H9 (cell line): ENCODE measurements around the gene MLLT3. TPM values are rescaled to one million over a fixed set of nuclear protein-coding genes. Genes with fewer than 3 reads are reported as not detected.

Experiments used
- DNase-seq: peaks from one replicate; pipeline ENCODE4 v3.0.0-alpha.2; 2017
- H2AFZ ChIP-seq: one replicate; pipeline ENCODE4 v1.6.1; 2013; ENCODE audit warnings: mild to moderate bottlenecking, low read length, control low read depth, moderate library complexity
- H2AK5ac ChIP-seq: 2 replicates; pipeline ENCODE4 v1.6.1; 2013; ENCODE audit warnings: low read length, control low read depth, mixed read lengths; ENCODE audit not compliant: insufficient read length
- H2BK120ac ChIP-seq: one replicate; pipeline ENCODE4 v1.6.1; 2013; ENCODE audit warnings: low read depth, mild to moderate bottlenecking, low read length, control low read depth, inconsistent platforms; ENCODE audit not compliant: poor library complexity, severe bottlenecking
- H2BK12ac ChIP-seq: 2 replicates; pipeline ENCODE4 v1.6.1; 2013; ENCODE audit warnings: low read length, control low read depth, mixed read lengths, low read depth; ENCODE audit not compliant: insufficient read length
- H2BK15ac ChIP-seq: 2 replicates; pipeline ENCODE4 v1.6.1; 2013; ENCODE audit warnings: low read depth, low read length, control low read depth
- H2BK20ac ChIP-seq: one replicate; pipeline ENCODE4 v1.6.1; 2013; ENCODE audit warnings: low read depth, mild to moderate bottlenecking, low read length, control low read depth, inconsistent platforms; ENCODE audit not compliant: poor library complexity, severe bottlenecking
- H2BK5ac ChIP-seq: 2 replicates; pipeline ENCODE4 v1.6.1; 2013; ENCODE audit warnings: low read length, control low read depth, mixed read lengths; ENCODE audit not compliant: insufficient read length
- H3K14ac ChIP-seq: 2 replicates; pipeline ENCODE4 v1.6.1; 2013; ENCODE audit warnings: low read length, control low read depth; ENCODE audit not compliant: insufficient read depth
- H3K18ac ChIP-seq: 2 replicates; pipeline ENCODE4 v1.6.1; 2013; ENCODE audit warnings: low read depth, mild to moderate bottlenecking, mixed read lengths, low read length, control low read depth; ENCODE audit not compliant: insufficient read length
- H3K23ac ChIP-seq: 2 replicates; pipeline ENCODE4 v1.6.1; 2013; ENCODE audit warnings: low read length, control low read depth, mixed read lengths, low read depth; ENCODE audit not compliant: insufficient read length
- H3K23me2 ChIP-seq: 2 replicates; pipeline ENCODE4 v1.6.1; 2013; ENCODE audit warnings: low read depth, mild to moderate bottlenecking, mixed read lengths, low read length, control low read depth; ENCODE audit not compliant: insufficient read length, poor library complexity, severe bottlenecking
- H3K27ac ChIP-seq: 2 replicates; pipeline ENCODE4 v1.5.1; 2013; ENCODE audit warnings: low read length, control low read depth, mixed read lengths, low read depth; ENCODE audit not compliant: insufficient read length
- H3K27me3 ChIP-seq: 2 replicates; pipeline ENCODE4 v1.6.1; 2013; ENCODE audit warnings: low read length, control low read depth, inconsistent platforms; ENCODE audit not compliant: insufficient read depth
- H3K4ac ChIP-seq: 2 replicates; pipeline ENCODE4 v1.6.1; 2013; ENCODE audit warnings: low read depth, mild to moderate bottlenecking, control low read depth, inconsistent platforms, low read length, moderate library complexity
- H3K4me1 ChIP-seq: 2 replicates; pipeline ENCODE4 v1.6.1; 2013; ENCODE audit warnings: low read length, control low read depth, inconsistent platforms; ENCODE audit not compliant: insufficient read depth
- H3K4me2 ChIP-seq: 2 replicates; pipeline ENCODE4 v1.6.1; 2013; ENCODE audit warnings: low read length, control low read depth, mixed read lengths; ENCODE audit not compliant: insufficient read length, insufficient read depth
- H3K56ac ChIP-seq: 2 replicates; pipeline ENCODE4 v1.6.1; 2013; ENCODE audit warnings: low read depth, mild to moderate bottlenecking, mixed read lengths, low read length, control low read depth; ENCODE audit not compliant: insufficient read length
- H3K79me1 ChIP-seq: 2 replicates; pipeline ENCODE4 v1.6.1; 2013; ENCODE audit warnings: low read depth, mild to moderate bottlenecking, moderate library complexity, low read length, control low read depth, inconsistent platforms; ENCODE audit not compliant: insufficient read depth, poor library complexity, severe bottlenecking
- H3K79me2 ChIP-seq: 2 replicates; pipeline ENCODE4 v1.6.1; 2013; ENCODE audit warnings: low read length, control low read depth, inconsistent platforms; ENCODE audit not compliant: insufficient read depth
- H3K9ac ChIP-seq: 2 replicates; pipeline ENCODE4 v1.6.1; 2013; ENCODE audit warnings: low read length, control low read depth, mixed read lengths; ENCODE audit not compliant: insufficient read length; ENCODE audit errors: extremely low read depth
- H3K9me3 ChIP-seq: one replicate; pipeline ENCODE4 v1.6.1; 2013; ENCODE audit warnings: low read depth, low read length, inconsistent platforms; ENCODE audit not compliant: control insufficient read depth
- H3T11ph ChIP-seq: one replicate; pipeline ENCODE4 v1.6.1; 2013; ENCODE audit warnings: mild to moderate bottlenecking, low read length, control low read depth, inconsistent platforms
- H4K20me1 ChIP-seq: one replicate; pipeline ENCODE4 v1.6.1; 2013; ENCODE audit not compliant: control insufficient read depth, insufficient read length, insufficient read depth
- H4K5ac ChIP-seq: 2 replicates; pipeline ENCODE4 v1.6.1; 2013; ENCODE audit warnings: low read depth, mild to moderate bottlenecking, mixed read lengths, low read length, control low read depth; ENCODE audit not compliant: insufficient read length
- H4K8ac ChIP-seq: replicated peaks from 2 replicates; pipeline ENCODE4 v1.6.1; 2013; ENCODE audit warnings: low read length, control low read depth, mixed read lengths, low read depth; ENCODE audit not compliant: insufficient read length
- H4K91ac ChIP-seq: 2 replicates; pipeline ENCODE4 v1.6.1; 2013; ENCODE audit warnings: low read depth, mild to moderate bottlenecking, moderate library complexity, mixed read lengths, low read length, control low read depth; ENCODE audit not compliant: insufficient read length
- H3K27ac Mint-ChIP-seq, 3 experiments: 2 replicates in 2 of 3; 3 replicates in 1 of 3; pipeline ENCODE4 v1.8.0; 2020 to 2021; ENCODE audit warnings: mixed read lengths in 3 of 3, mild to moderate bottlenecking in 1 of 3, moderate library complexity in 1 of 3
- H3K27me3 Mint-ChIP-seq: 2 replicates; pipeline ENCODE4 v1.8.0; 2021; ENCODE audit warnings: low read depth, mild to moderate bottlenecking, moderate library complexity, mixed read lengths
- H3K36me3 Mint-ChIP-seq, 3 experiments: 2 replicates in 2 of 3; 3 replicates in 1 of 3; pipeline ENCODE4 v1.8.0; 2020 to 2021; ENCODE audit warnings: low read depth in 3 of 3, mixed read lengths in 3 of 3; ENCODE audit not compliant: insufficient read depth in 1 of 3
- H3K4me1 Mint-ChIP-seq, 2 experiments: 2 replicates each; pipeline ENCODE4 v1.8.0; 2020; ENCODE audit warnings: mixed read lengths in 2 of 2
- H3K4me3 Mint-ChIP-seq, 2 experiments: 2 replicates in 1 of 2; 3 replicates in 1 of 2; pipeline ENCODE4 v1.8.0; 2020 to 2021; ENCODE audit warnings: mild to moderate bottlenecking in 2 of 2, mixed read lengths in 2 of 2, moderate library complexity in 1 of 2
- H3K9me3 Mint-ChIP-seq, 2 experiments: 2 replicates in 1 of 2; 3 replicates in 1 of 2; pipeline ENCODE4 v1.8.0; 2020; ENCODE audit warnings: mild to moderate bottlenecking in 2 of 2, mixed read lengths in 2 of 2, moderate library complexity in 1 of 2
- WGBS: extraction: QIAGEN DNeasy Blood & Tissue Kit; methylation state at CpG from one replicate; pipeline ENCODE4 v1.1.7; 2013; ENCODE audit warnings: missing lambda C conversion rate, low lambda C conversion rate, mixed read lengths; ENCODE audit not compliant: insufficient read length; ENCODE audit errors: extremely low coverage; 5-methylcytosine and 5-hydroxymethylcytosine counted together
- total RNA-seq: library from RNA; stranded (reverse); gene quantifications from 2 replicates; pipeline ENCODE4 v1.2.1, GENCODE V29; 2021
- TF ChIP-seq, protein P1 (sequence below): fragments of 200-600 bp; sonication (generic); conservative IDR thresholded peaks from 3 replicates; pipeline ENCODE4 v1.8.0; 2021; ENCODE audit warnings: antibody characterized with exemption, mild to moderate bottlenecking

MLLT3 gene
- total RNA-seq, 1 experiment from 2014 or later = 3.9 TPM

DNA sequence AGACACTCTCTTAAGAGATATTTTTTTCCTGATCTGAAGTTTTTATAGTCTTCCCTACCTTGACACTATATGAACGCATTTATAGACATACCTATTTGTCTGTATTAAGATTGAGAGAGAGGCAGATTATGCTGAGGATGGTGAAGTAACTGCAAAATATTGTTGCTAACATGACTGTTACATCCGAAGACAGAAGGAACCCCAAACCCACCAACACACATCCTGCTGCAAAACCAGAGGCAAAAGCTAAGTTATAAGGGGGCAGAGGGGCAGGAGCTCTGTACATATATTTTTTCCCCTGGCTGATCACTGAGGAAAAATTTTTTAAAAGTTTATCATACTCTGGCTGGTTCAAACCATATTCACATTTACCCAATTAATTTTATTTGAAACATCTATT lies 279.0 kb downstream of the MLLT3 start:
- H2BK20ac ChIP-seq = no peak overlapping the region
- no peak overlapping the region for H4K5ac ChIP-seq
- H3K27ac ChIP-seq = no peak overlapping the region
- no peaks in the 10 kb centered on the region for H3K27me3 ChIP-seq
- H3T11ph ChIP-seq = no peak overlapping the region
- H2BK12ac ChIP-seq = no peak overlapping the region
- Mint-ChIP-seq H3K36me3 (peaks cover 0 to 1% (median 1%) of the 10 kb centered on the region in 3 experiments; a peak in 1 of 7 replicates), H3K4me1 (peaks cover 13% of the 10 kb centered on the region in 2 experiments), H3K27me3 (no peaks in the 10 kb centered on the region), H3K4me3 (no peak overlapping the region), H3K9me3 (no peaks in the 10 kb centered on the region), H3K27ac (no peak overlapping the region)
- no peaks in the 10 kb centered on the region for H3K79me2 ChIP-seq
- no peaks in the 10 kb centered on the region for H3K79me1 ChIP-seq
- H3K9ac ChIP-seq = no peak overlapping the region
- H2AFZ ChIP-seq = no peak overlapping the region
- no peak overlapping the region for H3K4me2 ChIP-seq
- H4K20me1 ChIP-seq = no peaks in the 10 kb centered on the region
- no peak overlapping the region for H3K4ac ChIP-seq
- H3K18ac ChIP-seq = no peak overlapping the region
- no peak overlapping the region for H2BK15ac ChIP-seq
- H3K4me1 ChIP-seq = peaks cover 3% of the 10 kb centered on the region; the same call in 1 of the 2 replicates
- no peak overlapping the region for H3K23ac ChIP-seq
- DNase-seq = no peak
- TF ChIP-seq, protein P1, sequence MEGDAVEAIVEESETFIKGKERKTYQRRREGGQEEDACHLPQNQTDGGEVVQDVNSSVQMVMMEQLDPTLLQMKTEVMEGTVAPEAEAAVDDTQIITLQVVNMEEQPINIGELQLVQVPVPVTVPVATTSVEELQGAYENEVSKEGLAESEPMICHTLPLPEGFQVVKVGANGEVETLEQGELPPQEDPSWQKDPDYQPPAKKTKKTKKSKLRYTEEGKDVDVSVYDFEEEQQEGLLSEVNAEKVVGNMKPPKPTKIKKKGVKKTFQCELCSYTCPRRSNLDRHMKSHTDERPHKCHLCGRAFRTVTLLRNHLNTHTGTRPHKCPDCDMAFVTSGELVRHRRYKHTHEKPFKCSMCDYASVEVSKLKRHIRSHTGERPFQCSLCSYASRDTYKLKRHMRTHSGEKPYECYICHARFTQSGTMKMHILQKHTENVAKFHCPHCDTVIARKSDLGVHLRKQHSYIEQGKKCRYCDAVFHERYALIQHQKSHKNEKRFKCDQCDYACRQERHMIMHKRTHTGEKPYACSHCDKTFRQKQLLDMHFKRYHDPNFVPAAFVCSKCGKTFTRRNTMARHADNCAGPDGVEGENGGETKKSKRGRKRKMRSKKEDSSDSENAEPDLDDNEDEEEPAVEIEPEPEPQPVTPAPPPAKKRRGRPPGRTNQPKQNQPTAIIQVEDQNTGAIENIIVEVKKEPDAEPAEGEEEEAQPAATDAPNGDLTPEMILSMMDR = no peak
- no peak overlapping the region for H3K14ac ChIP-seq
- no peak overlapping the region for H2BK5ac ChIP-seq
- H3K56ac ChIP-seq = no peak overlapping the region
- H3K23me2 ChIP-seq = no peaks in the 10 kb centered on the region
- no CpG with 5 or more reads among the region's 2 CpGs for WGBS
- no peak overlapping the region for H2AK5ac ChIP-seq
- no peak overlapping the region for H4K91ac ChIP-seq
- no peaks in the 10 kb centered on the region for H3K9me3 ChIP-seq
- H2BK120ac ChIP-seq = no peak overlapping the region
- no peak overlapping the region for H4K8ac ChIP-seq
